SU-DHL-6 (cell line): ENCODE measurements around the gene LVRN.

ENCODE experiments used
- H2AFZ ChIP-seq: fragments of 200-600 bp; sonication (generic); 2 replicates; pipeline ENCODE4 v1.6.1; 2014; ENCODE audit warnings: low read depth, mild to moderate bottlenecking, moderate library complexity, mixed read lengths, antibody characterized with exemption, low read length; ENCODE audit not compliant: severe bottlenecking
- H3F3A ChIP-seq: fragments of 200-600 bp; shearing (Covaris generic); 2 replicates; pipeline ENCODE4 v1.6.0; 2016; ENCODE audit warnings: antibody characterized with exemption, mild to moderate bottlenecking; ENCODE audit not compliant: insufficient read depth
- H3K27ac ChIP-seq: fragments of 200-600 bp; sonication (generic); 2 replicates; pipeline ENCODE4 v1.5.1; 2016; ENCODE audit warnings: low read depth, mild to moderate bottlenecking, low read length, moderate library complexity, mixed read lengths
- H3K27me3 ChIP-seq: fragments of 200-600 bp; sonication (generic), shearing (Covaris generic); 2 replicates; pipeline ENCODE4 v1.6.0; 2014; ENCODE audit warnings: mild to moderate bottlenecking, low read length
- H3K36me3 ChIP-seq: fragments of 200-600 bp; sonication (generic); 2 replicates; pipeline ENCODE4 v1.6.1; 2014; ENCODE audit warnings: mild to moderate bottlenecking, low read length, mixed read lengths
- H3K4me2 ChIP-seq: fragments of 300-600, 200-600 bp; shearing (Covaris generic), sonication (generic); 2 replicates; pipeline ENCODE4 v1.6.0; 2014; ENCODE audit warnings: low read length, low read depth, mild to moderate bottlenecking; ENCODE audit not compliant: poor library complexity, severe bottlenecking
- H3K4me3 ChIP-seq: fragments of 200-600 bp; sonication (generic); 2 replicates; pipeline ENCODE4 v1.5.1; 2014; ENCODE audit warnings: antibody characterized with exemption, low read length, mild to moderate bottlenecking, mixed read lengths; ENCODE audit not compliant: insufficient read depth, poor library complexity, severe bottlenecking
- H3K79me2 ChIP-seq: fragments of 200-600 bp; sonication (generic); 2 replicates; pipeline ENCODE4 v1.6.1; 2014; ENCODE audit warnings: mild to moderate bottlenecking, low read length, moderate library complexity; ENCODE audit not compliant: insufficient read depth
- H3K9ac ChIP-seq: fragments of 200-600 bp; sonication (generic); 2 replicates; pipeline ENCODE4 v1.7.0; 2014; ENCODE audit warnings: mild to moderate bottlenecking, low read length
- H3K9me2 ChIP-seq: fragments of 200-600 bp; sonication (generic); replicated peaks from 2 replicates; pipeline ENCODE4 v1.6.1; 2014; ENCODE audit warnings: low read length; ENCODE audit not compliant: insufficient read depth
- H3K9me3 ChIP-seq: fragments of 200-600 bp; sonication (generic); 2 replicates; pipeline ENCODE4 v1.6.1; 2014; ENCODE audit warnings: low read length, mixed read lengths; ENCODE audit not compliant: insufficient read depth
- H4K20me1 ChIP-seq: fragments of 200-600 bp; sonication (generic); 2 replicates; pipeline ENCODE4 v1.6.1; 2014; ENCODE audit warnings: low read depth, mild to moderate bottlenecking, antibody characterized with exemption, low read length, moderate library complexity, mixed read lengths
- CTCF ChIP-seq: fragments of 200-600 bp; sonication (generic); IDR thresholded peaks from one replicate; pipeline ENCODE4 v1.5.1; 2017; ENCODE audit warnings: antibody characterized with exemption, mild to moderate bottlenecking, low read length, moderate library complexity; ENCODE audit not compliant: insufficient read depth, poor library complexity, severe bottlenecking
- EZH2phosphoT487 ChIP-seq: fragments of 200-600 bp; sonication (generic), shearing (Covaris generic); conservative IDR thresholded peaks from 2 replicates; pipeline ENCODE4 v1.6.1; 2018; ENCODE audit warnings: mild to moderate bottlenecking, antibody characterized with exemption, low read length, moderate library complexity, mixed read lengths

Gene LVRN

GRCh38 chr5:116046823-116047222 is 84.5 kb downstream of the LVRN start:
- H3K9me2 ChIP-seq, result no peaks in the 10 kb centered on the region
- no peaks in the 10 kb centered on the region for H3K79me2 ChIP-seq
- H4K20me1 ChIP-seq, result no peaks in the 10 kb centered on the region
- no peak overlapping the region for H2AFZ ChIP-seq
- H3K27me3 ChIP-seq, result no peaks in the 10 kb centered on the region
- H3F3A ChIP-seq, result no peaks in the 10 kb centered on the region
- no peak overlapping the region for H3K9ac ChIP-seq
- no peak overlapping the region for H3K4me3 ChIP-seq
- TF ChIP-seq EZH2phosphoT487 (no peak), CTCF (no peak)
- H3K9me3 ChIP-seq, result no peaks in the 10 kb centered on the region
- H3K36me3 ChIP-seq, result no peaks in the 10 kb centered on the region
- no peak overlapping the region for H3K27ac ChIP-seq
- H3K4me2 ChIP-seq, result no peak overlapping the region

- TF ChIP-seq EZH2phosphoT487 (no peak), CTCF (no peak)
- no peak overlapping the region for H2AFZ ChIP-seq
These were observed 96.2 kb downstream of the LVRN start for GRCh38 chr5:116058346-116058936.

GRCh38 chr5:116062352-116062751 is 100.1 kb downstream of the LVRN start:
- Histone ChIP-seq H2AFZ (no peak overlapping the region), H3K9me2 (no peaks in the 10 kb centered on the region), H3K27ac (no peak overlapping the region), H4K20me1 (no peaks in the 10 kb centered on the region), H3K79me2 (no peaks in the 10 kb centered on the region), H3K27me3 (no peaks in the 10 kb centered on the region), H3K4me2 (no peak overlapping the region), H3K9ac (no peak overlapping the region), H3K36me3 (no peaks in the 10 kb centered on the region), H3K9me3 (no peaks in the 10 kb centered on the region), H3F3A (no peaks in the 10 kb centered on the region), H3K4me3 (no peak overlapping the region)
- TF ChIP-seq EZH2phosphoT487, result no peak
- TF ChIP-seq CTCF, result no peak

More at GRCh38 chr5:116058346-116058936, 96.2 kb downstream of the LVRN start:
- no peak overlapping the region for H3K4me3 ChIP-seq
- H3K9me3 ChIP-seq, result no peaks in the 10 kb centered on the region
- no peaks in the 10 kb centered on the region for H3K9me2 ChIP-seq
- no peaks in the 10 kb centered on the region for H3K36me3 ChIP-seq
- H3K9ac ChIP-seq, result no peak overlapping the region
- H3K4me2 ChIP-seq, result no peak overlapping the region
- H3F3A ChIP-seq, result no peaks in the 10 kb centered on the region
- no peaks in the 10 kb centered on the region for H4K20me1 ChIP-seq
- no peaks in the 10 kb centered on the region for H3K27me3 ChIP-seq
- H3K27ac ChIP-seq, result no peak overlapping the region
- H3K79me2 ChIP-seq, result no peaks in the 10 kb centered on the region
